ENCODE measurements around the gene FCER2. TPM values are rescaled to one million over a fixed set of nuclear protein-coding genes. Genes with fewer than 3 reads are reported as not detected.

The FCER2 gene
- total and polyA plus RNA-seq, 11 donors = 0.06 to 1.5 (median 0.23) TPM; not detected in 6

DNA sequence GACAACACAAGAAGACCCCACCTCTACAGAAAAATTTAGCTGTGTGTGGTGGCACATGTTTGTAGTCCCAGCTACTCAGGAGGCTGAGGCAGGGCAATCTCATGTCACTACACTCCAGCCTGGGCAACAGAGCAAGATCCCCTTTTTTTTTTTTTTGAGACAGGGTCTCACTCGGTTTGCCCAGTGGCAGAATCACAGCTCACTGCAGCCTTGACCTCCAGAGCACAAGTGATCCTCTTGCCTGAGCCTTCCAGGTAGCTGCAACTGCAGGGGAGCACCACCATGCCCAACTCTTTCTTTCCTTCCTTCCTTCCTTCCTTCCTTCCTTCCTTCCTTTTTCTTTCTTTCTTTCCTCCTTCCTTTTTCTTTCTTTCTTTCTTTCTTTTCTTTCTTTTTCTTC is 34.2 kb upstream of the FCER2 start:
- DNase-seq = no peak
- no peak for ATAC-seq
- peaks cover 0 to 25% (median 11%) of the 10 kb centered on the region in 9 donors for H3K27me3 ChIP-seq
- H3K4me3 ChIP-seq = no peak overlapping the region
- no peaks in the 10 kb centered on the region for H3K9me3 ChIP-seq
- intact Hi-C loops (cut with DNase I) = no loop called here
- WGBS, 4 donors = 50 to 62% (median 55%) methylated on average over 1 of the region's 1 CpG
- H3K4me1 ChIP-seq = peaks cover 0 to 14% (median 0%) of the 10 kb centered on the region in 12 donors
- TF ChIP-seq POLR2A (IDR thresholded peaks at IDR 0.05) = no peak
- TF ChIP-seq, protein P1, sequence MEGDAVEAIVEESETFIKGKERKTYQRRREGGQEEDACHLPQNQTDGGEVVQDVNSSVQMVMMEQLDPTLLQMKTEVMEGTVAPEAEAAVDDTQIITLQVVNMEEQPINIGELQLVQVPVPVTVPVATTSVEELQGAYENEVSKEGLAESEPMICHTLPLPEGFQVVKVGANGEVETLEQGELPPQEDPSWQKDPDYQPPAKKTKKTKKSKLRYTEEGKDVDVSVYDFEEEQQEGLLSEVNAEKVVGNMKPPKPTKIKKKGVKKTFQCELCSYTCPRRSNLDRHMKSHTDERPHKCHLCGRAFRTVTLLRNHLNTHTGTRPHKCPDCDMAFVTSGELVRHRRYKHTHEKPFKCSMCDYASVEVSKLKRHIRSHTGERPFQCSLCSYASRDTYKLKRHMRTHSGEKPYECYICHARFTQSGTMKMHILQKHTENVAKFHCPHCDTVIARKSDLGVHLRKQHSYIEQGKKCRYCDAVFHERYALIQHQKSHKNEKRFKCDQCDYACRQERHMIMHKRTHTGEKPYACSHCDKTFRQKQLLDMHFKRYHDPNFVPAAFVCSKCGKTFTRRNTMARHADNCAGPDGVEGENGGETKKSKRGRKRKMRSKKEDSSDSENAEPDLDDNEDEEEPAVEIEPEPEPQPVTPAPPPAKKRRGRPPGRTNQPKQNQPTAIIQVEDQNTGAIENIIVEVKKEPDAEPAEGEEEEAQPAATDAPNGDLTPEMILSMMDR (IDR thresholded peaks at IDR 0.05) = no peak
- peak overlapping the region in 1 of 12 donors; percentile 76 for H3K27ac ChIP-seq
- H3K36me3 ChIP-seq = no peaks in the 10 kb centered on the region

DNA sequence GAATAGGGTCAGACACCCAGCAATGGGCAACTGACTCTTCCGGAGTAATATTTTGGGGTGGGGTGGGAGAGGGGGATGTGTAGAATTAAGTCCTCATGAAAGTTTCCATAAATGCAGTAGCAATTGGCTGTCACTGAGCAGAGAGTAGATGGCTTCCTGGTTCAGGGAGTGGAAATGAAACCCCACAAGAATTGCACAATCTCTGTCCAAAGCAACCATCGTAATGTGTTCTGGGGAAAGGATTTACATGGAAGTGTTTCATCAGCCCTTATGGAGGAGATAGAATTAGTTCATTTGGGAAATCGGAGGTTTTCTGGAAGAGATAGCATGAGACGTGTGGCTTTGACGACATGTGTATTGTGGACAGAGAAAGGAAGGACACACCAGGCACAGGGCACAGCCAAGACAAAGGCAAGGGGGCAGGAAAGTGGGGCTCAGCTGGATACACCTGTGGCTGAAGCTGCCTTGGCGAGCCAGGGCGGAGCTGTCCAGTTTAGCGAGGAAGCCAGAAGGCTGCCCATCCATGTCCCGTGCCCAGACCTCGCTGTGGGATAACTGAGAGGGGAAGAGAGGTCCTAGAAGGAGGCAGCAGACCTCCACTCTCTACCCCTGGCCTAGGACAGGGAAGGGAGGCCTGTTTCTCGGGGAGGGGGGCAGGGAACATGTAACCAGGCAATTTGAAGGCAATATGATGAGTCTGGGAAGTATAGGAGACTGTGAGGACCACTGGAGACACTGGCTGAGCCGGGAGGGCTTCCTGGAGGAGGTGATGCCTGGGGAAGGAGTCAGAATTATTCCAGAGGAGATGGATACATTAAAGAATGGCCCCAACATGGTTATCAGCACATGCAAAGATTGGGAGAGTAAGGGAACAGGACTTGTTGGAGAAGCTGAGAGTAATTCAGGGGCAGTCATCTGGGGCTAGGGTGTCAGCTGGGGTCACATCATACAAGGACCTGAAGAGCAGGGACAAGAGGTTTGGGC is 32.6 kb upstream of the FCER2 start:
- Histone ChIP-seq H3K4me3 (no peak overlapping the region), H3K27ac (peak overlapping the region in 1 of 12 donors; percentile 70), H3K27me3 (peaks cover 4 to 41% (median 27%) of the 10 kb centered on the region in 9 donors), H3K4me1 (peaks cover 0 to 18% (median 0%) of the 10 kb centered on the region in 12 donors), H3K36me3 (no peaks in the 10 kb centered on the region), H3K9me3 (no peaks in the 10 kb centered on the region)
- peak in 3 of 4 donors; percentile 39 to 58 (median 50) for ATAC-seq
- 52 to 60% (median 57%) methylated on average over 12 of the region's 12 CpGs for WGBS, 4 donors
- DNase-seq = no peak
- intact Hi-C loops (cut with DNase I) = no loop called here
- TF ChIP-seq, protein P1 (IDR thresholded peaks at IDR 0.05) = no peak
- no peak for TF ChIP-seq POLR2A (IDR thresholded peaks at IDR 0.05)

GRCh38 chr19:7733376-7733775 is 31.4 kb upstream of the FCER2 start:
- H3K27ac ChIP-seq = peak overlapping the region in 1 of 12 donors; percentile 70
- peaks cover 0 to 24% (median 0%) of the 10 kb centered on the region in 12 donors for H3K4me1 ChIP-seq
- no peaks in the 10 kb centered on the region for H3K9me3 ChIP-seq
- intact Hi-C loops (cut with DNase I) = no loop called here
- H3K4me3 ChIP-seq = no peak overlapping the region
- no peak for ATAC-seq
- no peak for DNase-seq
- TF ChIP-seq POLR2A (IDR thresholded peaks at IDR 0.05) = no peak
- TF ChIP-seq, protein P1 (IDR thresholded peaks at IDR 0.05) = no peak
- WGBS, 4 donors = 74 to 86% (median 75%) methylated on average over 6 of the region's 6 CpGs
- no peaks in the 10 kb centered on the region for H3K36me3 ChIP-seq
- peaks cover 4 to 52% (median 35%) of the 10 kb centered on the region in 9 donors for H3K27me3 ChIP-seq

- intact Hi-C loops (cut with DNase I) = no loop called here
- no peak for ATAC-seq
- WGBS, 4 donors = 44 to 61% (median 50%) methylated on average over 9 of the region's 9 CpGs
- no peaks in the 10 kb centered on the region for H3K36me3 ChIP-seq
- TF ChIP-seq POLR2A (IDR thresholded peaks at IDR 0.05) = no peak
- TF ChIP-seq, protein P1 (IDR thresholded peaks at IDR 0.05) = no peak
- no peaks in the 10 kb centered on the region for H3K9me3 ChIP-seq
- H3K4me1 ChIP-seq = peaks cover 0 to 24% (median 0%) of the 10 kb centered on the region in 12 donors
- no peak within 1 kb of the TSS for H3K4me3 ChIP-seq
- H3K27ac ChIP-seq = no peak within 1 kb of the TSS
- DNase-seq = no peak
- H3K27me3 ChIP-seq = peaks cover 4 to 63% (median 35%) of the 10 kb centered on the region in 9 donors
These were observed 30.1 kb upstream of the FCER2 start, which contains the start of gene CLEC4G for GRCh38 chr19:7732045-7732444. CLEC4G (minus strand) TSS chr19:7732110; CDS start chr19:7732102, 8 bp downstream.

All from heart left ventricle (tissue), 16 donors.